HG03097 (cell line): ENCODE measurements around the gene TUBA3E.
"Not testable (repeated sequence)": the region's sequence is repeated elsewhere in the genome, so short reads cannot be mapped to it uniquely, and the experiment has no call there.

Experiments
- ATAC-seq: cut with Tn5 transposase; IDR thresholded peaks from one replicate; pipeline ENCODE4 v1.9.1; 2021; ENCODE audit not compliant: unreplicated experiment, low FRiP score

TUBA3E gene

DNA sequence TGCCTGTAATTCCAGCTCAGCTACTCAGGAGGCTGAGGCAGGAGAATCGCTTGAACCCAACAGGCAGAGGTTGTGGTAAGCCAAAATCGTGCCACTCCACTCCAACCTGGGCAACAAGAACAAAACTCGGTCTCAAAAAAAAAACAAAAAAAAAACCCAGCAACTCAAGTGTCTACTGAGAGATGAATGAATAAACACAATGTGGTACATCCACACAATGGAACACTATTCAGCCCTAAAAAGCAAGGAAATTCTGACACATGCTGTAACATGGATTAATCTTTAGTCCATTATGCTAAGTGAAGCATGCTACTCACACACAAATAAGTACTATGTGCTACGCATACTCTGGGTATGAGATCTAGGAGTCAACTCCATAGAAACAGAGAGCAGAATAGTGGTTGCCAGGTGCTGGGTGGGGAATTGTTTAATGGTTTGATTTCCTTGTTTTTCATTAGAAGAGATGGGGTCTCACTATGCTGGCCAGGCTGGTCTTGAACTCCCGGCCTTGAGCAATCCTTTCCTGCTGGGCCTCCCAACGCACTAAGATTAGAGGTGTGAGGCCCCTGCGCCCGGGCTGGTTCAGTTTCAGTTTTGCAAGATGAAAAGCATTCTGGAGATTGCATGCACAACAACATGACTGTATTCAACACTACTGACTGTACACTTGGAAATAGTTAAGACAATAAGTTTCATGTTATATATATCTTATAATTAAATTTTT is 32.8 kb downstream of the TUBA3E start:
- ATAC-seq, result no peak

DNA sequence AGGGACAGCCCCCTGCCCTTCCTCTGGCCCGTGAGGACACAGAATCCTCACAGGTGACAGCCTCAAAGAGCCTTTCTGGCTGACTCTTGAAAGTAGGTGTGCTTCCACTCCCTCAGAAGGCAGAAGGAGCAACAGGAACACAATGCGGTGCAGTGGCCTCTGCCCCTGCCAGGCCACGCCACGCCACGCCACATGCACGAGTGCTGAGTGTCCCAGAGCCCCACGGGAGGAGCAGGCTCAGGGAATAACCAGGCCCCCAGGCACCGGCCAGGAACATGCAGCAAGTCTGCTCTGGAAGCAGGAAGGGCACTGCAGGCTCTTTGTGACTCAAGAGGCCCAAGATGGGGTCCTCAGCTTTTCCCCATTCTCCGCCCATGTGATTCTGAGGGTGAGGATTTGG is 35.3 kb downstream of the TUBA3E start:
- no peak for ATAC-seq

DNA sequence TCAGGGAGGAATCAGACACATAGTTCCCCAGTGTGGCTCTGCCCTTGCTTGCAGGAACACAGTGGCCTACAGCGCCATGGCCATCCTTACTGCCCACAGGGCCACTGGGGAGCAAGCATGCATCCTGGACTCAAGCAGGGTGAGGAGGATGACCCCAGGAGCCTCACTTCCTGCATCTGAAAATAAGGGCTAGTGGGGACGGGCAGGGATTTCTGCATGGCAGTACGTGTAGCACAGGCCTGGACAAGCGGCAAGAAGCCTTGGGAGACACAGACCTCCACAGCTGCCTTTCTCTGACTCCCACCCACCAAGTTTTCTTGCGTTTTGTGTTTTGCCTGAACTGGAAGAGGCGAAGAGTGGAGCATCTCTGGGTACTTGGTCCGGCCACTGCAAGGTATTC is 35.8 kb downstream of the TUBA3E start:
- not testable (repeated sequence) for ATAC-seq

DNA sequence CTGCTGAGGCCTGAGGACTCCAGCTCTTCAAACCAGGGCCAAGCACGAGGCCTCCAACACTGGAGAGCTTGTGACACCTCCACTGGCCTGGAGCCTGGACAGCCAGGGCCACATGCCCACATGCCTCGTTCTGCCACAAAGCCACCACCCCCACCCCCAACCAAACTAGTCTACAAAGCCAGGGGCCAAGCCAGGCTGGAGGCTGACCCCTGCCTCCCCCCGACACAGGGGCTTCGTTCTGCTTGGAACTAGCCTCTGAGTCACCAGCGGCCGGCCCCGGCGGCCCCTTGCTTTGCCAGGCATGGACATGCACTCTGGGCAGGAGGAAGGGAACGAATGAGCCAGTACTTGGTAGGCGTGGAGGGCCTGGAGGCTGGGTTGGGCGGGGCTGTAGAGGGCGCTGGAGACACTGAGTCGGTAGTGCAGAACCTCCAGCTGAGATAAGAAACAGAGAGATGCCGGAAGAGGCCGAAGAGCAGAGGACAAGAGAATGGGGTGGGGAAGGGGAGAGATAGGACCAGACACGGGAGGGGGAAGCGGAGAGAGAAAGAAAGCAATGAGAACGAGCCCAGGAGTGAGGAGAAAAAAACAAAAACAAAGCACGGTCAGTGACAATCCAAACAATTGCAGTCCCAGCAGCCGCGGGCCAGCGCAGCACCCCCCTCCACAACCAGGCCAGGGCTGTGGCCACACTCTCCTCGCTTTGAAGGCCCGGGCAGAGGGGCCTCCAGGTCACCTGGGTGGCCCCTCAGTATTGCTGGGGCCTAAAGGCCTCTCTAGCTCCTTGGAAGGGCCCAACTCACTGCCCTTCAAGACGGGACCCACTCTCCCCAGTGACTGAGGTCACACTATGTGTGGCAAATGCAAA is 37.2 kb downstream of the TUBA3E start:
- ATAC-seq, result not testable (repeated sequence)

DNA sequence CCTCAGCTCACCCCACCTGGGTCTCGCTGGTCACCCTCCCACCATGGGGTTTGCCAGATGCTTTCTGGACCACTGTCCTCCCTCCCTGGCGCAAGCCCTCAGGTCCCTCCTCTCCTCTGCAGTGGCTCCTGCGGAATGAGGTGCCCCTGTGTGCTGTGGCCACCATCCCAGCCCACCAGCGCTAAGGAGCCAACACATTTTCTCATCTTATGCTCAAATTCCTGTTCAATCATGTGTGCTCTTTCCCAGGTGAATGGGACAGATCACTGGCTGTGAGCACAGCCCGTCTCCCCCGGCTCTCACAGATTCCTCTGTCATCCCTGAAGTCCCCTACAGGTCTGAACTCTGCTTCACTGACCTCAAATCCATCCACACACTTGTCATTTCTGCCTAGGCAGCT is 38.1 kb downstream of the TUBA3E start:
- ATAC-seq, result no peak

DNA sequence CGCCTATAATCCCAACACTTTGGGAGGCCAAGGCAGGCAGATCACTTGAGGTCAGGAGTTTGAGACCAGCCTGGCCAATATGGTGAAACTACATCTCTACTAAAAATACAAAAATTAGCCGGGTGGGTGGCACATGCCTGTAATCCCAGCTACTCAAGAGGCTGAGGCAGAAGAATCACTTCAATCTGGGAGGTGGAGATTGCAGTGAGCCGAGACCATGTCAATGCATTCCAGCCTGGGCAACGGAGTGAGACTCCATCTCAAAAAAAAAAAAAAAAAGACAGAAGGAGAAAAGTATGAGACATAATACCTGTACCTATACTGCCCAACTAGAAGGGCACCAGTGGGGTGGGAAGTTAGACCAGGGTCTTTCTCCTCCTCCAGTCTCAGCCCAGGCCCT is 38.9 kb downstream of the TUBA3E start:
- not testable (repeated sequence) for ATAC-seq

DNA sequence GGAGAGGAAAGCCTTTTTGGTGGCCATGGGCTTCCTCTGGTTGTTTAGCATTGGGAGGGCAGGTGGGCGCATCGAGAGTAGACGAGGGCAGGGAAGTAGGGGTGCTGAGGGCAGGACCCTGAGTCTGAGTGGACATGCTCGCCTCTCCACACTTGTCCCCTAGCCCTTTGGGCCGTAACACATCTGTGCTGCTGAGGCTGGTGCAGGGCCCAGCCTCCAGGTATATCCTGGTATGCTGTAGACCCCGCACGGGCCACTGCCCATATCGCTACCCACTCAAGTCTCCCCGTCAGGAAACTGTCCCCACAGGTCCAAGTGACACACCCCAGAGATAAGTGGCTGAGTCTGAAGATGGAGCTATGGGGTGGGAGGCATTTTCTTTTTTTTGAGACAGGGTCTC is 39.6 kb downstream of the TUBA3E start:
- no peak for ATAC-seq

DNA sequence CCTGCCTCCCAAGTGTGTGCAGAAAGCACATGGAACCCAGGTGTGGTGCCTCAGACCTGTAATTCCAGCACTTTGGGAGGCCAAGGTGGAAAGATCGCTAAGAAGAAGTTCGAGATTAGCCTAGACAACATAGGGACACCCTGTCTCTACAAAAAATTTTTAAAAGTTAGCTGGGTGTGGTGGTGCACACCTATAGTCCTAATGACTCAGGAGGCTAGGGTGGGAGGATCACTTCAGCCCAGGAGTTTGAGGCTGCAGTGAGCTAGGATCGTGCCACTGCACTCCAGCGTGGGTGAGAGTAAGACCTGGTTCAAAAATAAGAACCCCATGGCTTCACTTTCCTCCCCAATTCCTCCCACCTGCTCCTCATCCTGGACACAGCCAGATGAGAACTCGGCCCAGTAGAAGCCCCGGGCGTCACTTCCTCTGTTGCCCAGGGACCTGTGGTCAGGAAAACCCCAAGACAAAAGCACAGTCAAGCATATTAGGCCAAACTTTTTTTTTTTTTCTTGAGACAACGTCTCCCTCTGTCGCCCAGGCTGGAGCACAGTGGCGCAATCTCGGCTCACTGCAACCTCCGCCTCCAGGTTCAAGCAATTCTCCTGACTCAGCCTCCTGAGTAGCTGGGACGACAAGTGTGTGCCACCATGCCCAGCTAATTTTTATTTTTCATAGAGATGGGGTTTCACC is 40.3 kb downstream of the TUBA3E start:
- peak; percentile 85 for ATAC-seq

DNA sequence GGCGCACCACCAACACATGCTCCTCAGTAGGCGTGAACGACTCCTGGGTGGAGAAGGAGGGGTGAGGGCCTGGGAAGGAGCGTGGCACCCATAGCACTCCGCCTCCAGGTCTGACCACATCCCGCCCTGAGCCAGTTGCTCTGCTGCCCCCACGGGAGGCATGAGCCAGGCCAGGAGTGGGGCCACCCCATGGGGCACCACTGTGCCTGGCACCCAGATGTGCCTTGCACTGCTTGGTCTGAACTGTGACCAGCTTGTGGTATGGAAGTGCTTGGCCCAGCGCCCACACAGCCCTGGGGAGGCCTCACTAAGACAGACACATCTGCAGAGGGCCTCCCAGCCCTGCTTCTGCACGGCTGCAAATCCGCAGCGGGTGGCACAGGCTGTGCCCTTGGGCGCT is 40.9 kb downstream of the TUBA3E start:
- ATAC-seq, result peak; percentile 41

DNA sequence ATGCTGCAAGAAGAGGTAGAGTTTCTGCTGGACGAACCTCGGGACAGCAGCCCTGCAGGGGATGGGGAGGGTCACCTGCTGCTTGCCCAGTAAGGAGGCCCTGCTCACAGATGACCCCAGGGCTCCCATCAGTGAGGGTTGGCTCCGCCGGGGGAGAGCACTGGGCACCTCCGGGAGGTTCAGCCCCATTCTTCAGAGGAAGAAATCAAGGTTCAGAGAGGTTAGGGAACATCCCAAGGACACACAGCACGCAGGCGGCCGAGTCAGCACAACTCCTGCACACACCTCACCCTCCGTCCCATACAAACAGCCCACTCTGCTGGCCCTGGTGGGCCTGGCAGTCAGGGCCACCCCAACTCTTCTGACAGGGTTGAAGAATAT is 41.6 kb downstream of the TUBA3E start:
- ATAC-seq, result no peak

DNA sequence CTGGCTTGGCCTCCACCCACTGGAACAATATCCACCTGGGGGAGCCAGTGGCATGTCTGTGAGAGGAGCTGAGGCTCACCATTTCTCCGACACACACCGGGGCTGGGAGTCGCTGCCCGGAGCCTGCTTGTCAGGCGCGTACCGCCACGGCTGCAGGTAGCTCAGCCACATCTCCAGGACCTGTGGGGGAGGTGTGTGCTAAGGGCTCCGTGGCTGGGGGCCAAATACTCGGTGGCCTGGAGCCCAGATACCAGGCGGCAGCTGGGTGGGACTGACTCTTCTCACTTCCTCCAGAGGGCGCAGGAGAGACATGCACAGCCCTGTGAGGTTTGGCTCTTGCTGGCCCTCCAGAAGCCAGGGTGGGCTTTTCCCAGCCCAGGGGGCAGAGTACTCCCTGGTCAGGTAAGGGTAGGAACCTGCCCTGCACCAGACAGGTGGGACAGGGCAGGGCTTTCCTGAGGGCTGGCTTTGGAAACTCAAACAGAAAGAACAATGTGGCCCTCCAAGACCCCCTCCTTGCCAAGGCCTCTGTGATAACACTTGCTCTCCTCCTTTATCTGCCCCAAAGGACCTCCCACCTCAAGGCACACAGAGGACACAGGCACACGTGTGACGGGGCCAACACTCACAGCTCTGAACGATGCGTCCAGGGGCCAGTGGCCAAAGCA is 42.1 kb downstream of the TUBA3E start:
- ATAC-seq, result not testable (repeated sequence)

DNA sequence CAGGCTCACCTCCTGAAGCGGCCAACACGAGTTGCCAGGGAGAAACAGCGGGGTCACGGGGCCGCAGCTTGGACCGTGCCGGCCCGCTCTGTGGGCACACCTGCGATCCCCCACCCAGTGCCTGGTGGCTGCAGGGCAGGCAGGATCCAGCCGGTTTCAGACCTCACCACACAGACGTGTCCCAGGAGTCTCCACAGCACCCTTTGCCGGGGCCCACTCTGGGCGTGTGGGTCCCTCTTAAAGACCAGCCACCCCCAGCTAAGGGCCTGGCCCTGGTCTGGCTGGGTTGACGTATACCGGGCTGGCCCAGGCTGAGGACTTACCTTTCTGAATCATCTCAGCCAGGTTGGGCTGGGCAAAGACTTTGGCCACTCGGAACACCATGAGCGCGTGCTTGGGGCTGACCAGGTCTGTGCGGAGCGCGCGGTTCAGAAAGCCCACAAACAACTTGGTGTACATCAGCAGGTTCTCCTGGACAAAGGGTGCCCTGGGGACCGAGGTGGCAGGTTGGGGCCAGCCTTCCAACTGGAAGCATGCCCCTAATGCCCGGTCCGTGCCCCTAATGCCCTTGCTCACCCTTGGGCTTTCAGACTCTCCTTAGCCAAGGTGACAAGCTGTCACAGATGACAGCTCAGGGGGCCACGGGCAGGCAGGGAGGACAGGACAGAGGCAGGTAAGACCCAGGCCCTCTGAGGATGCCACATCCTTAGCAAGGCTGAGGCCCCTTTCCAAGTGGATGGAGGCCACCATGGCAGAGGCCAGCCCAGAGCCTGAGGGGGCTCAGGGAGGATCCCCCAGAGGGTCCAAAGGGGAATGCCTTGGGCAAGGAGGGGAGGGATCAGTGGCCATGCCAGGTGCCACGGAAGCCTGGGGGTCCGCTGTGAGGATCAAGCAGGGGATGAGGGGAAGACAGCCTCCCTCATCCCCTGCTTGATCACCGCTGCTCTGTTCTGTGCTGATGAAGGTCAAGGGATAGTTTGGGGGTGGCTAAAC is 43.2 kb downstream of the TUBA3E start:
- ATAC-seq, result no peak

DNA sequence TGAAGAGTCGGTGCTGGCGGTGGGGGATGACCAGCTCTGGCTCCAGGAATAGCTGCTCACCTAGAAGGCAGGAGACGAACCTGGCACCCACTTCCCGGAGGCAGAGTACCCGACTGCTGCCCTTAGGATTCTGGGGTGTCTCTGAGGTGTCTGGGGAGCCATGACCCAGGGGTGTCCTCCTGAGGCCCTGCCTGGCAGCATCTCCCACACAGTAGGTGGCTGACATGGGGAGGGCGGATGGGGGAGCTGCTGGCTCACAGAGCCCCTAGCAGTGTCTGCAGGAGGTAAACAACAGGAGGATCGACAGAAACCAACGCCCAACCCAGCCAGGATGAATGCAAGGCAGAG is 43.8 kb downstream of the TUBA3E start:
- ATAC-seq, result not testable (repeated sequence)

DNA sequence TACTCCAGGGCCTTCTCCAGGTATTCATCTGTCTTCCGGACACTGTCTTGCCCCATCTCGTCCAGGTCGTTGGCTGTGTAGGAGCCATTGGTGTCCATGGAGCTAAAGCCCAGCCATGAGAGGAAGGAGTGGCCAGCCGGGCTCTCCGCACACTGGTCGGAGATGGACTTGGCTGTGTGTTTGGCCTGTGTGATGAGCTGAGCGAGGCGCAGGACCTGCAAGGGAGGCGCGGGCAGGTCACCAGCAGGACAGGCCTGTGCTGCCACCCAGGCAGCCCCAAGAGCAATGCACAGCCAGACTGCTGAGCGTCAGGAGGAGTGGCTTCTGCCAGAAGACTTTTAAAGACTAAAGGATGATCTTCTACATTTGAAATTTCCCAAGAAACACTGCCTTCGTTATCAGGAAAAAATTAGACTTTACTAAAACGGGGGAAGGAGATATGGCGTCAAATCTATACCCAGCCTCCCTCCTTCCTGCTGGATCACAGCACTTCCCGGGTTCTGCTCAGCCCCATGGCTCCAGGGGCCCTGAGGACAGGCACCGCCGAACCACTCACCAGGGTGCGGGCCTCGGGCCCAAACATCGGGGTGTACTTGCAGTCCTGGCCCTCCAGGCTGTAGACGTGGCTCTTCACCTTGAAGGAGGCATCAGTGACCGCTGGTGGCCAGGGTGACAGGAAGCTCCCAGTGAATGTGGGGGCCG is 44.4 kb downstream of the TUBA3E start:
- not testable (repeated sequence) for ATAC-seq

DNA sequence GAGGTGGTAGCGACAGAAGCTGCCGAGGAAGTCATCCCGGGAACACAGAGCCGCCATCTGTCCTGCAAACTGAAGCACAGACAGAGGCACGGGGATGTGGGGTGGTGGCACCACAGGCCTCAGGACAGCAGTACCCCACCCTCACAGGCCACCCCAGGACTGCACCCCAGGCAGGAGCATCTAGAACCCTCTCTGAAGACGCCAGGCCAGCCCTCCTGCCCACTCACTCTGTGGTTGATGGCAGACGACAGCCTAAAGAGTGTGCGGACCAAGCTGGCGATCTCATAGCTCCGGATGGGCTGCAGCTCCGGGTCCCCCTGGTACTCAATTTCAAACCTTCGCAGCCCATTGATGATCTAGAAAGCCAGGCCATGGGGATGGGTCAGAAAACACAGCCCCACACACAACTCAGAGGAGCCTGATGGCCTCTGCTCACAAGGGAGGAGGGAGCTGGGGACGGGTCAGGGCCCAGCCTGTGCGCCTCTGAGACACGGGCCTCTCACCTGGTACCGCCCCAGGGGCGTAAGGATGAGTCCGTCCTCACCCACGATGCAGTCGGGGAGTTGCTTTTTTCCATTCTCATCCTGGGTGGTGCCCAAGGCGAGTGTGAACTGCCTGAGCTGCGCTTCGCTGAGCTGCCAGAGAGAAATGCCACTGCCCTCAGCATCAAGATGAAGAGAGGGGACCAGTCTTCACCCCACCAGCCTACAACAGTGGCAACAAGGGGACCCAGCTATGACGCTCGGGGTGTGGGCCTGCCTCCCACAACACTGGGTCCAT is 45.2 kb downstream of the TUBA3E start:
- no peak for ATAC-seq

DNA sequence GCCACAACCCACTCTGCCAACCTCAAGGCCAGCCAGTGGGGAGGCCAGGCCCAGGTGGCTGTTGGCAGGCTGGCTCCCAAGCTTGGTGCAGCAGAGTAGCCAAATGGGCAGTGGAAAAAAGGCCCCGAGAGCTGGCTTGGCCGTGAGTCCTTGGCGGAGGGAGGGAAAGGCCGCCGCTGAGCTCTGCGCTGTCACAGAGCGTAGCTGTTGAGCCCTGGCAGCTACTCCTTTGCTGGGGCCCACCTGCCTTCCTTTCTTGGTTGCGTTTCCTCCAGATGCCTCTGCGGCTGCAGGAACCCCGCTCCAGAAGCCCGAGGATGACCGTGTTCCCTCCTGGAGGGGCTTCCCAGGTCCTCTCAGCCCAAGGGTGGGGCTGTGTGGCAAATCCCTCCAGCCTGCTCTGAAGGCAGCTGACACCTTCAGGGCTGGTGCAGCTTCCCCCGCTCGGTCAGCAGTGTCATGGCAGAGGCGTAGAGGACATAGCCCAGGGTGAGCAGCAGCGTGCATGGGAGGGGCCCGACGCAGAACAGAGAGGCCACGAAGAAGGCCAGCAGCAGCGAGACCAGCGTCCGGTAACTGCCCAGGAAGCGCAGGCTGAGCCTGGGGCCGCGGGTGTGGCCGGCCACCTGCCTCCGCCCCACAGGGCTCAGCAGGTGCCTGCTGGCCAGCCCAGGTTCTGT is 46.0 kb downstream of the TUBA3E start:
- ATAC-seq, result not testable (repeated sequence)

DNA sequence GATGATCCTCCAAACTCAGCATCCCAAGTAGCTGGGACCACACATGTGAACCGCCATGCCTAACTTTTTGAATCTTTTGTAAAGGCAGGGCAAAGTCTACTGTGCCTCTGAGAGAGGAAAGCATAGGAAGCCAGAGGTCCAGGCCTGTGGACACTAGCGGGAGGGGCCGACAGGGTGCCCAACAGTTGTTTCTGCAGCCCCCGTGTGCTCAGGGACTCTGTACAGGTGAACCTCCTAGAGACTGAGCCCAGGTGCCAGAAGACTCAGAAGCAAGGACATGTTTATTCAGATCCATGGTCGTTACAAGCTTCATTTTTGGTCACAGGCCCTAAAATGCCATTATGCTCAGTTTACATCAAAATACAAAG is 47.1 kb downstream of the TUBA3E start:
- not testable (repeated sequence) for ATAC-seq
